Measurements from ENCODE around the gene NTM. TPM values are rescaled to one million over a fixed set of nuclear protein-coding genes. Genes with fewer than 3 reads are reported as not detected.

NTM gene
- total and polyA plus RNA-seq, 2 of the 8 experiments (the other 6 are each of a cell fraction or from before 2014, with no cell fraction given), result 13.4 to 20.0 TPM

DNA sequence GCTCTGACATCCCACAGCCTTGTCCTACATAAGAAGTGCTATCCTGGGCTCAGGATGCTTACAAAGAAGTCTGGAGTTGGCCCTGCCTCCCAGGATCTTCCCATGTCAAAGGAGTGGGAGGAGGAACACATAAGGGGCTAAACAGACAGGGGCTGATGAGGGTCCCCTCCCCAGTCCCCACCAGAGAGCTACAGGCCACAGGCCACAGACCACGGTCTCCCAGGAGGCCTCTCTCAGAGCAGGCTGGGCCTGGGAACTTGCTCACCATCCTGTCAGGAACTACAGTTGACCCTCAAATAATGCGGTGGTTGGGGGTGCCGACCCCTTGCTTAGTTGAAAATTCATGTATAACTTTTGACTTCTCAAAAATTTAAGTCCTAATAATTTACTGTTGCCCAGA, 315.5 kb downstream of the NTM start:
- no peak overlapping the region for H3K27ac ChIP-seq (ENCODE audit: low read depth, low read length)
- CTCF ChIA-PET (ENCODE audit: partially characterized antibody), result interaction anchor here (1.1 to 7.8 kb wide), 9 partner anchors 9 to 661 kb away, joined by 3 to 91 read pairs (median 5); no protein-coding TSS in a partner anchor
- H2AK5ac ChIP-seq (ENCODE audit: low read depth, low read length), result no peak overlapping the region

More for the DNA sequence above, 315.5 kb downstream of the NTM start:
- Histone ChIP-seq H3K79me2 (ENCODE audit: control insufficient read depth in 1 of 2, insufficient read depth in 2 of 2, low read length in 2 of 2) (no peaks in the 10 kb centered on the region), H3K9me3 (ENCODE audit: insufficient read depth in 2 of 2, low read depth in 1 of 2, low read length in 1 of 2) (no peaks in the 10 kb centered on the region), H3K14ac (ENCODE audit: insufficient read length) (no peak overlapping the region), H2BK5ac (ENCODE audit: low read depth, low read length) (no peak overlapping the region), H2AFZ (ENCODE audit: low read length) (no peak overlapping the region), H2BK12ac (ENCODE audit: low read depth, low read length) (no peak overlapping the region), H3K23me2 (ENCODE audit: low read depth, low read length) (peaks cover 2% of the 10 kb centered on the region; the same call in 1 of the 2 replicates), H2BK20ac (ENCODE audit: low read length) (no peak overlapping the region), H3K9ac (replicated peaks in 1 of 4; ENCODE audit: extremely low read depth in 1 of 4, low read depth in 3 of 4, low read length in 3 of 4) (no peak overlapping the region), H3K4me1 (replicated peaks in 1 of 4; ENCODE audit: control insufficient read depth in 3 of 4, insufficient read depth in 4 of 4, low read length in 3 of 4) (peaks cover 0 to 11% (median 5%) of the 10 kb centered on the region in 4 experiments; a peak in 4 of 7 replicates), H3K79me1 (ENCODE audit: low read depth, low read length) (no peaks in the 10 kb centered on the region), H4K5ac (ENCODE audit: insufficient read length, low read depth, low read length) (no peak overlapping the region), H3K4me3 (ENCODE audit: extremely low read depth in 1 of 4, insufficient read depth in 2 of 4, low read depth in 3 of 4, low read length in 4 of 4) (no peak overlapping the region), H4K91ac (replicated peaks; ENCODE audit: insufficient read length, low read length) (no peak overlapping the region), H2BK120ac (replicated peaks; ENCODE audit: low read depth, low read length) (no peak overlapping the region), H3K56ac (replicated peaks; ENCODE audit: insufficient read length, low read depth, low read length) (no peak overlapping the region), H3K36me3 (ENCODE audit: control insufficient read depth in 2 of 4, insufficient read depth in 4 of 4, low read length in 3 of 4) (no peaks in the 10 kb centered on the region), H3K23ac (ENCODE audit: insufficient read length) (no peak overlapping the region), H3K4ac (replicated peaks; ENCODE audit: insufficient read length, low read depth, low read length) (no peak overlapping the region), H4K20me1 (replicated peaks in 1 of 2; ENCODE audit: control insufficient read depth in 1 of 2, insufficient read depth in 2 of 2, low read length in 2 of 2) (no peaks in the 10 kb centered on the region), H3K27me3 (replicated peaks in 1 of 4; ENCODE audit: control insufficient read depth in 3 of 4, extremely low read depth in 1 of 4, insufficient read depth in 3 of 4, low read length in 3 of 4) (peaks cover 0 to 3% (median 0%) of the 10 kb centered on the region in 4 experiments; a peak in 3 of 7 replicates), H2BK15ac (ENCODE audit: low read length) (no peak overlapping the region), H3K4me2 (ENCODE audit: insufficient read depth in 1 of 2, low read depth in 2 of 2, low read length in 2 of 2) (no peak overlapping the region), H3K18ac (ENCODE audit: extremely low read depth, low read length) (no peak overlapping the region), H4K8ac (ENCODE audit: extremely low read depth, insufficient read depth, low read length) (no peak overlapping the region)
- POLR2A ChIA-PET (ENCODE audit: partially characterized antibody), result interaction anchor here (0.7 kb wide), 1 partner anchor 383 kb away, joined by 3 read pairs; no protein-coding TSS in a partner anchor
- FAIRE-seq (no peak), DNase-seq (ENCODE audit: low read depth in 1 of 2, low spot score in 2 of 2) (peak in 1 of 2 experiments; percentile 34)
- 89% methylated on average over 3 of the region's 3 CpGs; no CpG with 5 or more reads in 1 of the 2 experiments for WGBS, 2 experiments (ENCODE audit: extremely low coverage in 1 of 2, insufficient coverage in 1 of 2, insufficient read length in 1 of 2, insufficient replicate concordance in 2 of 2, low coverage in 1 of 2, low lambda C conversion rate in 2 of 2, missing lambda C conversion rate in 1 of 2)
- TF ChIP-seq TEAD4 (IDR thresholded peaks at IDR 0.05; ENCODE audit: low read depth, low read length) (no peak), ASH2L (IDR thresholded peaks at IDR 0.05; ENCODE audit: low read length) (no peak), POU5F1 (IDR thresholded peaks at IDR 0.05; ENCODE audit: low read depth, low read length) (no peak), KDM4A (IDR thresholded peaks at IDR 0.05; ENCODE audit: low read depth, low read length, severe bottlenecking) (no peak)
- TF ChIP-seq, protein P1, sequence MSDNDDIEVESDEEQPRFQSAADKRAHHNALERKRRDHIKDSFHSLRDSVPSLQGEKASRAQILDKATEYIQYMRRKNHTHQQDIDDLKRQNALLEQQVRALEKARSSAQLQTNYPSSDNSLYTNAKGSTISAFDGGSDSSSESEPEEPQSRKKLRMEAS (IDR thresholded peaks at IDR 0.05), result no peak
